OCI-LY3 (cell line): ENCODE measurements around the gene LGMN.

Experiments used
- EZH2phosphoT487 ChIP-seq: fragments of 200-600 bp; shearing (Covaris generic); IDR thresholded peaks from 2 replicates; pipeline ENCODE4 v1.6.1; 2018; ENCODE audit warnings: antibody characterized with exemption, mixed run types, low read depth
- TF ChIP-seq, protein P1 (sequence below): fragments of 200-600, 300-600 bp; sonication (generic); IDR thresholded peaks from 2 replicates; pipeline ENCODE4 v1.5.1; 2014; ENCODE audit warnings: antibody characterized with exemption, low read length, low read depth

DNA sequence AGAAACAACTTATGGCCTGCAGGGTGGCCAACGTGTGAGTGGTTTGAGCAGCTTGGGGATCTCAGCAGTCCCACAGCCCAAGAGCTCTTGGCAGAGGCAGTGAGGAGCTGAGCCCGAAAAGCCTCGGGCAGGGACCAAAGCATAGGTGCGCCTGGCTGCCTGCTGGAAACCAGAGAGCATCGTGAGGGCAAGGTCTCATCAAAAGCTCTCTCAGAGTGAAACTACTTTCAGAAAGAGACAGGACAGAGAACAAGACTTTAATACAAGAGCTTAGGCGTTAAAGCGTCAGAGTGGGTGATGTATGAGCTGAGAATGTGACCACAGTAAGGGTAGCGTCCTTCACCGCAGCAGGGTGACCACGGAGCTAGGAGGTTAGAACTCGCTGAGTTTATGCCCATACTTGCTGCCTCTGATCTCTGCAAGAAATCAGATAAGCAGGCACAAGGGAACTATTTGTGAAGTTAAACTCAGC lies 30.8 kb downstream of the LGMN start:
- TF ChIP-seq, protein P1, sequence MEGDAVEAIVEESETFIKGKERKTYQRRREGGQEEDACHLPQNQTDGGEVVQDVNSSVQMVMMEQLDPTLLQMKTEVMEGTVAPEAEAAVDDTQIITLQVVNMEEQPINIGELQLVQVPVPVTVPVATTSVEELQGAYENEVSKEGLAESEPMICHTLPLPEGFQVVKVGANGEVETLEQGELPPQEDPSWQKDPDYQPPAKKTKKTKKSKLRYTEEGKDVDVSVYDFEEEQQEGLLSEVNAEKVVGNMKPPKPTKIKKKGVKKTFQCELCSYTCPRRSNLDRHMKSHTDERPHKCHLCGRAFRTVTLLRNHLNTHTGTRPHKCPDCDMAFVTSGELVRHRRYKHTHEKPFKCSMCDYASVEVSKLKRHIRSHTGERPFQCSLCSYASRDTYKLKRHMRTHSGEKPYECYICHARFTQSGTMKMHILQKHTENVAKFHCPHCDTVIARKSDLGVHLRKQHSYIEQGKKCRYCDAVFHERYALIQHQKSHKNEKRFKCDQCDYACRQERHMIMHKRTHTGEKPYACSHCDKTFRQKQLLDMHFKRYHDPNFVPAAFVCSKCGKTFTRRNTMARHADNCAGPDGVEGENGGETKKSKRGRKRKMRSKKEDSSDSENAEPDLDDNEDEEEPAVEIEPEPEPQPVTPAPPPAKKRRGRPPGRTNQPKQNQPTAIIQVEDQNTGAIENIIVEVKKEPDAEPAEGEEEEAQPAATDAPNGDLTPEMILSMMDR: no peak
- no peak for TF ChIP-seq EZH2phosphoT487
